Measurements from ENCODE around the gene RBM5.

DNA sequence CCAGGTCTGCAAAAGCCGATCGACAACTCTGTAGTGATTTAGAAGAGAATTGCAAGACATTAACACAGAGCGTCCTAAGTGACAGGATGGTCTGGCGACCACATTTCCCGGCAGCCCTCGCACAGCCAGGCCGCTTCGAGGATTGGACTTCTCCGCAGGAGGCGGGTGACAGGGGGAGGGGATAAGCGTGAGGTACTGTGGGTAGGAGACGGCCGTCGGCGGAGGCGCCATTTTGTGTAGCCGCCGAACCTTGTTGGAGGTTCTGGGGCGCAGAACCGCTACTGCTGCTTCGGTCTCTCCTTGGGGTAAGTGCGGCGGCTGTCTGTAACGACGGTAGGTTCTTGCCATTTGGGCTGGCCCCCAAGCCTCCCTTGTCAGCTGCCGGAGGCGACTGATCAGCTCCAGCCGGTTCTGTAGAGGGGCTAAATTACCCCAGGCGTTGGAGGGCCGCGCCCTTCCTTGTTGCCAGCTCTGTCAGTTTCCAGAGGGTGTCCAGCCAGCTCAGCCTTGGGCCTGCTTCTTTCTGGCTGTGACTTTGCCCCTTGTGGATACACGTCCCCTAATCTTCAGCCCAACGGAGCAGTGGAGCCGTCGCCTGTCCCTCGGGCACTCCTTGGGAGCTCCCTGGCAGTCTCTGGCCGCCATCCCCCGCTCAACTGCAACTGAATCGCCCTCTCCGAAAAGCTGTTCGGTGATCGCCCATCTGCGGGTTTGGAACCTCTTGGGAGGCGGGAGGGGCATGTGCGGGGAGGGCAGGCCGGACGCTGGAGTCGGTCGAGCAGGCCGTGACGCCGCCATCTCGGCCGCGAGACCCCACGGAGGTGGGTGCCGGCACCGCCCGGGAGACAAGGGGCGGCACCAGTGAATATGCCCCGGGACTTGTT, at the start of gene RBM5:
- TF ChIP-seq, protein P1, sequence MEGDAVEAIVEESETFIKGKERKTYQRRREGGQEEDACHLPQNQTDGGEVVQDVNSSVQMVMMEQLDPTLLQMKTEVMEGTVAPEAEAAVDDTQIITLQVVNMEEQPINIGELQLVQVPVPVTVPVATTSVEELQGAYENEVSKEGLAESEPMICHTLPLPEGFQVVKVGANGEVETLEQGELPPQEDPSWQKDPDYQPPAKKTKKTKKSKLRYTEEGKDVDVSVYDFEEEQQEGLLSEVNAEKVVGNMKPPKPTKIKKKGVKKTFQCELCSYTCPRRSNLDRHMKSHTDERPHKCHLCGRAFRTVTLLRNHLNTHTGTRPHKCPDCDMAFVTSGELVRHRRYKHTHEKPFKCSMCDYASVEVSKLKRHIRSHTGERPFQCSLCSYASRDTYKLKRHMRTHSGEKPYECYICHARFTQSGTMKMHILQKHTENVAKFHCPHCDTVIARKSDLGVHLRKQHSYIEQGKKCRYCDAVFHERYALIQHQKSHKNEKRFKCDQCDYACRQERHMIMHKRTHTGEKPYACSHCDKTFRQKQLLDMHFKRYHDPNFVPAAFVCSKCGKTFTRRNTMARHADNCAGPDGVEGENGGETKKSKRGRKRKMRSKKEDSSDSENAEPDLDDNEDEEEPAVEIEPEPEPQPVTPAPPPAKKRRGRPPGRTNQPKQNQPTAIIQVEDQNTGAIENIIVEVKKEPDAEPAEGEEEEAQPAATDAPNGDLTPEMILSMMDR (conservative IDR thresholded peaks at IDR 0.05; ENCODE audit: low read depth in 2 of 2), result no peak
- no peak for TF ChIP-seq JUNB (IDR thresholded peaks at IDR 0.05; ENCODE audit: unreplicated experiment)
- TF ChIP-seq, protein P2, sequence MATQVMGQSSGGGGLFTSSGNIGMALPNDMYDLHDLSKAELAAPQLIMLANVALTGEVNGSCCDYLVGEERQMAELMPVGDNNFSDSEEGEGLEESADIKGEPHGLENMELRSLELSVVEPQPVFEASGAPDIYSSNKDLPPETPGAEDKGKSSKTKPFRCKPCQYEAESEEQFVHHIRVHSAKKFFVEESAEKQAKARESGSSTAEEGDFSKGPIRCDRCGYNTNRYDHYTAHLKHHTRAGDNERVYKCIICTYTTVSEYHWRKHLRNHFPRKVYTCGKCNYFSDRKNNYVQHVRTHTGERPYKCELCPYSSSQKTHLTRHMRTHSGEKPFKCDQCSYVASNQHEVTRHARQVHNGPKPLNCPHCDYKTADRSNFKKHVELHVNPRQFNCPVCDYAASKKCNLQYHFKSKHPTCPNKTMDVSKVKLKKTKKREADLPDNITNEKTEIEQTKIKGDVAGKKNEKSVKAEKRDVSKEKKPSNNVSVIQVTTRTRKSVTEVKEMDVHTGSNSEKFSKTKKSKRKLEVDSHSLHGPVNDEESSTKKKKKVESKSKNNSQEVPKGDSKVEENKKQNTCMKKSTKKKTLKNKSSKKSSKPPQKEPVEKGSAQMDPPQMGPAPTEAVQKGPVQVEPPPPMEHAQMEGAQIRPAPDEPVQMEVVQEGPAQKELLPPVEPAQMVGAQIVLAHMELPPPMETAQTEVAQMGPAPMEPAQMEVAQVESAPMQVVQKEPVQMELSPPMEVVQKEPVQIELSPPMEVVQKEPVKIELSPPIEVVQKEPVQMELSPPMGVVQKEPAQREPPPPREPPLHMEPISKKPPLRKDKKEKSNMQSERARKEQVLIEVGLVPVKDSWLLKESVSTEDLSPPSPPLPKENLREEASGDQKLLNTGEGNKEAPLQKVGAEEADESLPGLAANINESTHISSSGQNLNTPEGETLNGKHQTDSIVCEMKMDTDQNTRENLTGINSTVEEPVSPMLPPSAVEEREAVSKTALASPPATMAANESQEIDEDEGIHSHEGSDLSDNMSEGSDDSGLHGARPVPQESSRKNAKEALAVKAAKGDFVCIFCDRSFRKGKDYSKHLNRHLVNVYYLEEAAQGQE (IDR thresholded peaks at IDR 0.05; ENCODE audit: unreplicated experiment), result no peak
- TF ChIP-seq POLR2AphosphoS5 (IDR thresholded peaks at IDR 0.05; ENCODE audit: low read depth), result peak; percentile 79
- TF ChIP-seq CREB1 (CRISPR knock-in tag; IDR thresholded peaks at IDR 0.05; ENCODE audit: low read depth), result peak; percentile 45; the same call in 1 of the 2 replicates
- TF ChIP-seq EZH2phosphoT487 (IDR thresholded peaks at IDR 0.05; ENCODE audit: unreplicated experiment), result no peak
